Mesendoderm (in vitro differentiated cells): ENCODE results near the gene P2RY4.

Experiments used
- DNase-seq: peaks from one replicate; pipeline ENCODE4 v3.0.0; 2013
- H2AK5ac ChIP-seq: 2 replicates; pipeline ENCODE4 v1.6.1; 2013; ENCODE audit warnings: low read length, inconsistent platforms
- H2BK120ac ChIP-seq: 2 replicates; pipeline ENCODE4 v1.6.1; 2013; ENCODE audit warnings: low read depth, mild to moderate bottlenecking, low read length, moderate library complexity, mixed read lengths
- H2BK15ac ChIP-seq: replicated peaks from 2 replicates; pipeline ENCODE4 v1.6.1; 2013; ENCODE audit warnings: low read depth, mild to moderate bottlenecking, moderate library complexity
- H2BK5ac ChIP-seq: 2 replicates; pipeline ENCODE4 v1.6.1; 2013; ENCODE audit warnings: low read length, inconsistent platforms
- H3K18ac ChIP-seq: 2 replicates; pipeline ENCODE4 v1.6.1; 2013; ENCODE audit warnings: mild to moderate bottlenecking, low read length, mixed read lengths
- H3K23ac ChIP-seq: one replicate; pipeline ENCODE4 v1.6.1; 2013; ENCODE audit warnings: low read length
- H3K27ac ChIP-seq: 2 replicates; pipeline ENCODE4 v1.5.1; 2013; ENCODE audit warnings: low read depth, mild to moderate bottlenecking, inconsistent platforms, low read length, moderate library complexity
- H3K27me3 ChIP-seq: 2 replicates; pipeline ENCODE4 v1.6.1; 2013; ENCODE audit warnings: low read length, control low read depth, mild to moderate bottlenecking, inconsistent platforms; ENCODE audit not compliant: insufficient read depth, poor library complexity
- H3K36me3 ChIP-seq: 2 replicates; pipeline ENCODE4 v1.6.1; 2013; ENCODE audit warnings: low read length, inconsistent platforms; ENCODE audit not compliant: control insufficient read depth, insufficient read depth
- H3K4ac ChIP-seq: one replicate; pipeline ENCODE4 v1.6.1; 2013; ENCODE audit warnings: low read depth, mild to moderate bottlenecking, low read length, moderate library complexity
- H3K4me1 ChIP-seq: 2 replicates; pipeline ENCODE4 v1.6.1; 2013; ENCODE audit warnings: low read depth, low read length, inconsistent platforms; ENCODE audit not compliant: control insufficient read depth
- H3K4me2 ChIP-seq: 2 replicates; pipeline ENCODE4 v1.6.1; 2013; ENCODE audit warnings: low read length
- H3K4me3 ChIP-seq: 2 replicates; pipeline ENCODE4 v1.5.1; 2013; ENCODE audit warnings: mild to moderate bottlenecking, low read length
- H3K56ac ChIP-seq: one replicate; pipeline ENCODE4 v1.6.1; 2013; ENCODE audit warnings: low read length
- H3K79me1 ChIP-seq: 2 replicates; pipeline ENCODE4 v1.6.1; 2013; ENCODE audit warnings: low read length, inconsistent platforms
- H3K79me2 ChIP-seq: 2 replicates; pipeline ENCODE4 v1.6.1; 2013; ENCODE audit warnings: mild to moderate bottlenecking, low read length; ENCODE audit not compliant: control insufficient read depth, insufficient read depth
- H3K9ac ChIP-seq: 2 replicates; pipeline ENCODE4 v1.6.1; 2013; ENCODE audit warnings: low read length, inconsistent platforms
- H4K5ac ChIP-seq: one replicate; pipeline ENCODE4 v1.6.1; 2013; ENCODE audit warnings: low read length
- H4K8ac ChIP-seq: one replicate; pipeline ENCODE4 v1.6.1; 2013; ENCODE audit warnings: low read depth, mild to moderate bottlenecking, control low read depth, low read length, moderate library complexity
- WGBS: extraction: QIAGEN DNeasy Blood & Tissue Kit; methylation state at CpG from one replicate; pipeline ENCODE4 v1.1.7; 2013; ENCODE audit warnings: low lambda C conversion rate, missing lambda C conversion rate; ENCODE audit not compliant: insufficient coverage; ENCODE audit errors: extremely low coverage; 5-methylcytosine and 5-hydroxymethylcytosine counted together

The P2RY4 gene

DNA sequence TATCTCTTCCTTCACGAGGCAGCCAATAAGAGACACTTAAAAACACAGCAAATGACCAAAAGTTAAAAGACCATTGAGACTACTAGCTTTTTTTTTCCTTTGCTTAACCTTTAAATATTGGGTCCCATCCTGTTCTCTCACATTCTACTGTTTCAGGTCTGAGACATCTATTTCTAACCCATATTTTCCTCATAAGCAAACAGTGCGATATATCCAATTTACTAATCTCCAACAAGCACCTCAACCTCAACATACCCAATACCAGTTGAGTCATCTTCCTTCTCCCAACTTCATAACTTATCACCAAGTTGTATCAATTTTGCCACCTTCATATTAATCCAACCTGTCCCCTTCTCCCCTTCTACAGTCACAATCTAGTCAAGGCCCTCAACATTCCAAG is 18.5 kb downstream of the P2RY4 start:
- no peak overlapping the region for H3K23ac ChIP-seq
- no peaks in the 10 kb centered on the region for H3K79me2 ChIP-seq
- no peak overlapping the region for H3K56ac ChIP-seq
- H3K9ac ChIP-seq, result no peak overlapping the region
- H4K5ac ChIP-seq, result no peak overlapping the region
- no peak overlapping the region for H2BK5ac ChIP-seq
- no peak overlapping the region for H2AK5ac ChIP-seq
- H3K36me3 ChIP-seq, result no peaks in the 10 kb centered on the region
- no peak for DNase-seq
- H3K4me1 ChIP-seq, result no peaks in the 10 kb centered on the region
- no peaks in the 10 kb centered on the region for H3K79me1 ChIP-seq
- H2BK15ac ChIP-seq, result no peak overlapping the region
- H3K4me2 ChIP-seq, result no peak overlapping the region
- H2BK120ac ChIP-seq, result no peak overlapping the region
- no peak overlapping the region for H3K4me3 ChIP-seq
- H3K4ac ChIP-seq, result no peak overlapping the region
- H4K8ac ChIP-seq, result no peak overlapping the region
- no peak overlapping the region for H3K18ac ChIP-seq
- WGBS, result 100% methylated on average over 1 of the region's 2 CpGs
- no peaks in the 10 kb centered on the region for H3K27me3 ChIP-seq
- H3K27ac ChIP-seq, result no peak overlapping the region

DNA sequence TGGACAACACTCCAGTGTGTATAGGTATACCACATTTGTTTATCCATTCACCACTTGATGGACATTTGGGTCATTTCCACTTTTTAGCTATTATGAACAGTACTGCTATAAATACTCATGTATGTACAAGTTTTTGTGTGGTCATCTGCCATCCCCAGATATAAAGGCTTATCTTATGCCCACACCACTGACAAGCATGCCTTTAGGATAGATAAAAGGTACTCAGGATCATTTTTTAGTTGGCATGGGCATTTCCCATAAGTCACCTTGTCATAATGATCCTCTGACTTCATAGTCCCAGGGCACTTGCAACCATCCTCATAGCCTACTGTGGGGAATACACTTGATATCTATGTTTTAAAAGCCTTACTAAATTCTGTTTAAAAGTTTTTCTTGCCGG is 19.3 kb downstream of the P2RY4 start:
- Histone ChIP-seq H3K56ac (no peak overlapping the region), H3K4me1 (no peaks in the 10 kb centered on the region), H4K5ac (no peak overlapping the region), H4K8ac (no peak overlapping the region), H3K4me3 (no peak overlapping the region), H2BK120ac (no peak overlapping the region), H3K79me1 (no peaks in the 10 kb centered on the region), H3K36me3 (no peaks in the 10 kb centered on the region), H3K4me2 (no peak overlapping the region), H3K4ac (no peak overlapping the region), H2BK15ac (no peak overlapping the region), H2BK5ac (no peak overlapping the region), H3K79me2 (no peaks in the 10 kb centered on the region), H3K18ac (no peak overlapping the region), H3K27me3 (no peaks in the 10 kb centered on the region), H3K9ac (no peak overlapping the region), H3K23ac (no peak overlapping the region), H3K27ac (no peak overlapping the region), H2AK5ac (no peak overlapping the region)
- DNase-seq, result no peak
- no CpG with 5 or more reads among the region's 1 CpG for WGBS

DNA sequence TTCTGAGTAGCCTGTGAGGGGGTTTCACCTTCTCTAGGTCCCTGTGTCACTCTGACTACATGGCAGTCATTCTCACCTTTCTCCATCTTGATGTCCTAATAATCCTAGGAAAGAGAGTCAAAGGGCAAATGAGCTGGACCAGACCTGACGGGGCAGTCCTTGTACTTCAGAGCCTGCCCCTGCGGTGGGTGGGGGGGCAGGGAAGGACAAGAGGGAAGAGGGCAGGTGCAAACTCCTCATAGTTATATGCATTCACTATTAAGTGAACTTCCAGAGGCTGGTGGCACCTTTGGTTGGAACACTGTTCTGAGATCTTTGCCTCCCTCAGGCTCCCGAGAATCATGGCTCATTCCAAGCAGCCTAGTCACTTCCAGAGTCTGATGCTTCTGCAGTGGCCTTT is 25.6 kb downstream of the P2RY4 start, which contains the start of gene AWAT1:
AWAT1 (plus strand) TSS at position 301 of the 400 bp plus-strand sequence; CDS start at position 342, 41 bp downstream.
- Histone ChIP-seq H3K4me2 (no peak within 1 kb of the TSS), H3K27me3 (no peaks in the 10 kb centered on the region), H3K4me3 (no peak within 1 kb of the TSS), H4K5ac (no peak within 1 kb of the TSS), H2BK5ac (no peak within 1 kb of the TSS), H3K4ac (no peak within 1 kb of the TSS), H3K56ac (no peak within 1 kb of the TSS), H3K23ac (no peak within 1 kb of the TSS), H3K4me1 (no peaks in the 10 kb centered on the region), H3K36me3 (no peaks in the 10 kb centered on the region), H2BK15ac (no peak within 1 kb of the TSS), H2BK120ac (no peak within 1 kb of the TSS), H4K8ac (no peak within 1 kb of the TSS), H3K27ac (no peak within 1 kb of the TSS), H3K79me2 (no peaks in the 10 kb centered on the region), H3K9ac (no peak within 1 kb of the TSS), H2AK5ac (no peak within 1 kb of the TSS), H3K79me1 (no peaks in the 10 kb centered on the region), H3K18ac (no peak within 1 kb of the TSS)
- no CpG with 5 or more reads among the region's 3 CpGs for WGBS
- DNase-seq, result no peak

DNA sequence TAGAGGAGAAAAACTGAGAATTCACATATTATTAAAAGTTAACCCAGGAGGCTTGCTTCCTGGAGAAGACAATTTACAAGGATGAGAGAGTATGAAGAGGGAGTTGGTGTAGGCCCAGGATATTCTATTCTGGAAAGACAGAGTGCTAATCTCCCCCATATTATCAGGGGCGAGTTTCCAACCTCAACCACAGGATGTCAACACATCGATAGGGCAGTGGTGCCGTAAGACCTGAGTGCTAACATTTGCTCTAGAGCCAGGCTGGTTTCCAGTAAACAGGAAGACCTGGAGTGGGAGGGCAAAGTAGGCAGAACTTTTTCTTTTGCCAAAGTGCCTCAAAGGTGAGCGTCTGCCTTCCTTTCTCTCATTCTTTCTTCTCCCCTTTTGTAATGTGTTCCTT is 28.3 kb downstream of the P2RY4 start:
- no peak overlapping the region for H3K23ac ChIP-seq
- H3K27me3 ChIP-seq, result no peaks in the 10 kb centered on the region
- no peak overlapping the region for H2BK15ac ChIP-seq
- H3K27ac ChIP-seq, result no peak overlapping the region
- H3K56ac ChIP-seq, result no peak overlapping the region
- no peak overlapping the region for H3K4me3 ChIP-seq
- no peak overlapping the region for H2BK120ac ChIP-seq
- H3K79me1 ChIP-seq, result no peaks in the 10 kb centered on the region
- no peak overlapping the region for H2BK5ac ChIP-seq
- no peak overlapping the region for H3K4me2 ChIP-seq
- no peak overlapping the region for H2AK5ac ChIP-seq
- no peak overlapping the region for H3K9ac ChIP-seq
- WGBS, result no CpG with 5 or more reads among the region's 4 CpGs
- H3K4ac ChIP-seq, result no peak overlapping the region
- H3K36me3 ChIP-seq, result no peaks in the 10 kb centered on the region
- H3K4me1 ChIP-seq, result no peaks in the 10 kb centered on the region
- no peak overlapping the region for H4K5ac ChIP-seq
- no peak overlapping the region for H4K8ac ChIP-seq
- no peak for DNase-seq
- H3K18ac ChIP-seq, result no peak overlapping the region
- H3K79me2 ChIP-seq, result no peaks in the 10 kb centered on the region

GRCh38 chrX:70226687-70227086 is 33.3 kb downstream of the P2RY4 start:
- H4K5ac ChIP-seq, result no peak overlapping the region
- H2BK120ac ChIP-seq, result no peak overlapping the region
- no peaks in the 10 kb centered on the region for H3K79me2 ChIP-seq
- H3K4me3 ChIP-seq, result no peak overlapping the region
- no peaks in the 10 kb centered on the region for H3K36me3 ChIP-seq
- no peaks in the 10 kb centered on the region for H3K27me3 ChIP-seq
- H2BK15ac ChIP-seq, result no peak overlapping the region
- no peaks in the 10 kb centered on the region for H3K79me1 ChIP-seq
- H4K8ac ChIP-seq, result no peak overlapping the region
- H3K56ac ChIP-seq, result no peak overlapping the region
- no peak overlapping the region for H2AK5ac ChIP-seq
- H3K23ac ChIP-seq, result no peak overlapping the region
- H3K4me2 ChIP-seq, result no peak overlapping the region
- H3K27ac ChIP-seq, result no peak overlapping the region
- no peak overlapping the region for H3K18ac ChIP-seq
- DNase-seq, result no peak
- no CpG with 5 or more reads among the region's 2 CpGs for WGBS
- H3K4me1 ChIP-seq, result no peaks in the 10 kb centered on the region
- H3K9ac ChIP-seq, result no peak overlapping the region
- H3K4ac ChIP-seq, result no peak overlapping the region
- H2BK5ac ChIP-seq, result no peak overlapping the region

DNA sequence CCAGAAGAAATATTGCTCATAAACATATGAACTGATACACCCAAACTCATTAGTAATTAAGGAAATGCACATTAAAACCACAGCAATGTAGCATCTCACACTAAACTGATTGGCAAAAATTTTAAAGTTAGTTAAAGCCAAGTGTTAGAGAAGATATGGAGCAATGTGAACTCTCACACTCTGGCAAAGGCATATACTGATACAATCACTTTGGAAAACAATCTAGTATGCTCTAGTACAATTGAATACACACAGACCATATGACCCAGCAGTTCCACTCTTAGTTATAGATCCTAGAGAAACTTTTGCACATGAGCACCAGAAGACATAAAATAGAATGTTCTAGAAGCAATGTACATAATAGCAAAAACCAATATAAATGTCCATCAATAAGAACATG is 34.0 kb downstream of the P2RY4 start:
- no peak overlapping the region for H3K9ac ChIP-seq
- no peak overlapping the region for H3K4me2 ChIP-seq
- no peaks in the 10 kb centered on the region for H3K79me2 ChIP-seq
- no peaks in the 10 kb centered on the region for H3K27me3 ChIP-seq
- H3K56ac ChIP-seq, result no peak overlapping the region
- H2AK5ac ChIP-seq, result no peak overlapping the region
- no peak overlapping the region for H2BK5ac ChIP-seq
- no peak overlapping the region for H4K8ac ChIP-seq
- H3K4ac ChIP-seq, result no peak overlapping the region
- H3K27ac ChIP-seq, result no peak overlapping the region
- H4K5ac ChIP-seq, result no peak overlapping the region
- no peak overlapping the region for H2BK15ac ChIP-seq
- no peak overlapping the region for H2BK120ac ChIP-seq
- no peak for DNase-seq
- no peaks in the 10 kb centered on the region for H3K79me1 ChIP-seq
- no peak overlapping the region for H3K23ac ChIP-seq
- H3K36me3 ChIP-seq, result no peaks in the 10 kb centered on the region
- H3K4me1 ChIP-seq, result no peaks in the 10 kb centered on the region
- no peak overlapping the region for H3K18ac ChIP-seq
- no peak overlapping the region for H3K4me3 ChIP-seq
